Peyer's patch (tissue), 4 donors: ENCODE data around the gene DDAH1.

Source experiments
- CTCF ChIP-seq, 6 experiments: fragments of 450-650 bp in 4 of 6; fragments of 200-600 bp in 2 of 6; sonication (generic) in 1 of 6; IDR thresholded peaks; one replicate each; pipeline ENCODE4 v1.5.1; 2017 to 2019; ENCODE audit warnings: antibody characterized with exemption in 6 of 6, mild to moderate bottlenecking in 3 of 6, moderate library complexity in 1 of 6
- POLR2A ChIP-seq, 2 donors: fragments of 450-650 bp; IDR thresholded peaks; one replicate each; pipeline ENCODE4 v1.5.1; 2017; ENCODE audit warnings: antibody characterized with exemption in 2 of 2, mild to moderate bottlenecking in 2 of 2, moderate library complexity in 2 of 2

DNA sequence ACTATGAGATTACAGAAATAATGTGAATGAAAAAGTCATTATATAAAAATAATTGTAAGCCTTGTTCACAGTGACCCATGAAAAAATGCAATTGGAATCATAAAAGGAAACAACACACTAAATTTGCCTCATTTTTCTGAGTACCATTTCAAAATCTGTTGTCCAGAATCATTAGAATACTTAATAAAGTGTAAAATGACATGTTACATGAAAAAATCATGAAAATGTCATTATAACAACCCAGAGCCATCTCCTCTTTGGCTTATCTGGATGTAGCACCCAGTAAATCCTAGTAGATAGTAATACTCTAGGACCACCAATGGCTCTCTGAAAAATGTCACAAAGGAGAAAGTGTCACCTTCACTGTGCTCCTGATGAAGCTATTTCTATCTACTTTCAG, 76.5 kb downstream of the DDAH1 start:
- no peak for TF ChIP-seq CTCF (IDR thresholded peaks at IDR 0.05)
- TF ChIP-seq POLR2A (IDR thresholded peaks at IDR 0.05) = no peak
